ENCODE data around the gene SMIM7. TPM values are rescaled to one million over a fixed set of nuclear protein-coding genes. Genes with fewer than 3 reads are reported as not detected.

Gene SMIM7
- total RNA-seq, 2 donors from 2014 or later = 40.5 to 96.2 TPM

DNA sequence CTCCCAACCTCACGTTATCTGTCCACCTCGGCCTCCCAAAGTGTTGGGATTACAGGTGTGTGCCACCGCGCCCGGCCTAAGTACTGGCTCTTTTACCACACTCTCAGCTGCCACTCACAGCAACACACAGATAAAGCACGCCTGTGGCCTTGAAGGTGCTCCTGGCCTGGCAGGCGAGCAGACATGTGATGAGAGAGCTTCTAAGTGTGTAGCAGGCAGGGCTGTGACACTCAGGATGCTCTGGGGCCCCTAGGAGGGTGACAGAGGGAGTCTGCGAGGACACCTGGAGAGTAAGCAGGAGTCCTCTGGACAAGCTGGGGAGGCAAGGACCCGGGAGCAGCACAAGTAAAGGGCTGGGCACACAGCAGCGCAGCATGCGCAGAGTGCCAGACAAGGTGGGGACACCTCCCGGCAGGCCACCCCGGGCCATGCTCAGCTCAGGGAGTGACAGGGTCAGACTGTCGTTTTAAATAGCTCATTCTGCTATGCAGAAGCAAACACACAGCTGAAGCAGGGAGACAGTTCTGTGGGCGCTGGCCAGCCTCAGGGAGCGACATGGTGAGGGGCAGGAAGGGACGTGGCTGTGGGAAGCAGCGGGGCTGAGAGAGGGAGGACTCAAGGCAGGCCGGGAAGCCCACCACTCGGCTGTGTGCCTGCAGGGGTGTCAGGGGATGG lies 58.4 kb downstream of the SMIM7 start:
- no peak overlapping the region for H3K4me3 ChIP-seq
- no peak for TF ChIP-seq POLR2A (IDR thresholded peaks at IDR 0.05)
- TF ChIP-seq, protein P1, sequence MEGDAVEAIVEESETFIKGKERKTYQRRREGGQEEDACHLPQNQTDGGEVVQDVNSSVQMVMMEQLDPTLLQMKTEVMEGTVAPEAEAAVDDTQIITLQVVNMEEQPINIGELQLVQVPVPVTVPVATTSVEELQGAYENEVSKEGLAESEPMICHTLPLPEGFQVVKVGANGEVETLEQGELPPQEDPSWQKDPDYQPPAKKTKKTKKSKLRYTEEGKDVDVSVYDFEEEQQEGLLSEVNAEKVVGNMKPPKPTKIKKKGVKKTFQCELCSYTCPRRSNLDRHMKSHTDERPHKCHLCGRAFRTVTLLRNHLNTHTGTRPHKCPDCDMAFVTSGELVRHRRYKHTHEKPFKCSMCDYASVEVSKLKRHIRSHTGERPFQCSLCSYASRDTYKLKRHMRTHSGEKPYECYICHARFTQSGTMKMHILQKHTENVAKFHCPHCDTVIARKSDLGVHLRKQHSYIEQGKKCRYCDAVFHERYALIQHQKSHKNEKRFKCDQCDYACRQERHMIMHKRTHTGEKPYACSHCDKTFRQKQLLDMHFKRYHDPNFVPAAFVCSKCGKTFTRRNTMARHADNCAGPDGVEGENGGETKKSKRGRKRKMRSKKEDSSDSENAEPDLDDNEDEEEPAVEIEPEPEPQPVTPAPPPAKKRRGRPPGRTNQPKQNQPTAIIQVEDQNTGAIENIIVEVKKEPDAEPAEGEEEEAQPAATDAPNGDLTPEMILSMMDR (IDR thresholded peaks at IDR 0.05) = no peak
- H3K36me3 ChIP-seq (replicated peaks in 1 of 2; ENCODE audit: insufficient read depth in 1 of 2, low read depth in 2 of 2) = no peaks in the 10 kb centered on the region
- no peaks in the 10 kb centered on the region for H3K27me3 ChIP-seq
- no peak for ATAC-seq
- DNase-seq = peak in 1 of 4 donors; percentile 29
- no peak overlapping the region for H3K27ac ChIP-seq
- WGBS, 2 donors = 77 to 81% methylated on average over 18 to 19 of the region's 20 CpGs
- intact Hi-C loops (cut with DNase I) = no loop called here
- no peaks in the 10 kb centered on the region for H3K9me3 ChIP-seq
- H3K4me1 ChIP-seq = peaks cover 57% of the 10 kb centered on the region

- Histone ChIP-seq H3K4me3 (no peak overlapping the region), H3K36me3 (replicated peaks in 1 of 2; ENCODE audit: insufficient read depth in 1 of 2, low read depth in 2 of 2) (no peaks in the 10 kb centered on the region), H3K27me3 (no peaks in the 10 kb centered on the region), H3K4me1 (peaks cover 53% of the 10 kb centered on the region), H3K9me3 (no peaks in the 10 kb centered on the region), H3K27ac (no peak overlapping the region)
- WGBS, 2 donors = 84 to 90% methylated on average over 4 to 5 of the region's 5 CpGs
- DNase-seq (no peak), ATAC-seq (no peak)
- no peak for TF ChIP-seq POLR2A (IDR thresholded peaks at IDR 0.05)
- TF ChIP-seq, protein P1 (IDR thresholded peaks at IDR 0.05) = no peak
- intact Hi-C loops (cut with DNase I) = no loop called here
These were observed 59.1 kb downstream of the SMIM7 start for GRCh38 chr19:16600824-16601223.

GRCh38 chr19:16599655-16600346 lies 60.1 kb downstream of the SMIM7 start:
- Histone ChIP-seq H3K27ac (no peak overlapping the region), H3K4me1 (peaks cover 45% of the 10 kb centered on the region), H3K27me3 (no peaks in the 10 kb centered on the region), H3K36me3 (replicated peaks in 1 of 2; ENCODE audit: insufficient read depth in 1 of 2, low read depth in 2 of 2) (no peaks in the 10 kb centered on the region), H3K4me3 (no peak overlapping the region), H3K9me3 (no peaks in the 10 kb centered on the region)
- ATAC-seq (no peak), DNase-seq (no peak)
- 88 to 90% methylated on average over 2 to 5 of the region's 6 CpGs for WGBS, 2 donors
- TF ChIP-seq POLR2A (IDR thresholded peaks at IDR 0.05) = no peak
- TF ChIP-seq, protein P1 (IDR thresholded peaks at IDR 0.05) = no peak
- intact Hi-C loops (cut with DNase I) = no loop called here

DNA sequence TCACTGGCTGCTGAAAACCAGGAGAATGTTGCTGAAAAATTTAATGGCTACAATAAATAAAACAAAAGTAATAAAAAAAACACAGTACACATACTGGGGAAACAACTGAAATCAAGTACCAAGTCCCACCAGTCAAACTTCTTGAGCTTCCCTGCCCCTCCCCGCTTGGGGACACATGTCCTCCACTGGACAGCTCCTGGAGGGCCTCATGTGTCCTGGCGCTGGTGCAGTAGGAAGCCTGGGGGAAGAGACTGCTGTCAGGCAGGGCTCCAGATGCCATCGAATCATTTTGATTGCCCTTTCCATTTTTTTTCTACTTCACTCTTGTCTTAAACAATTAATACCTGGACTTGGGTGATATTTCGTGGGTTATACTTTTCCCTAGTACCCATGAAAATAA lies 61.1 kb downstream of the SMIM7 start:
- no peaks in the 10 kb centered on the region for H3K36me3 ChIP-seq (replicated peaks in 1 of 2; ENCODE audit: insufficient read depth in 1 of 2, low read depth in 2 of 2)
- no peak overlapping the region for H3K4me3 ChIP-seq
- H3K27me3 ChIP-seq = no peaks in the 10 kb centered on the region
- ATAC-seq = no peak
- 68 to 76% methylated on average over 4 of the region's 4 CpGs for WGBS, 2 donors
- intact Hi-C loops (cut with DNase I) = no loop called here
- peaks cover 45% of the 10 kb centered on the region for H3K4me1 ChIP-seq
- no peak overlapping the region for H3K27ac ChIP-seq
- TF ChIP-seq, protein P1 (IDR thresholded peaks at IDR 0.05) = no peak
- H3K9me3 ChIP-seq = no peaks in the 10 kb centered on the region
- DNase-seq = no peak

Measured in body of pancreas (tissue), 4 donors.